ENCODE data around the gene SLC27A3. TPM values are rescaled to one million over a fixed set of nuclear protein-coding genes. Genes with fewer than 3 reads are reported as not detected.

The SLC27A3 gene
- total and polyA plus RNA-seq, 2 of the 8 experiments (the other 6 are each of a cell fraction or from before 2014, with no cell fraction given) = 39.1 to 40.1 TPM

GRCh38 chr1:153735090-153735420, 40.2 kb upstream of the SLC27A3 start:
- WGBS, 2 experiments (ENCODE audit: extremely low coverage in 1 of 2, insufficient coverage in 1 of 2, insufficient read length in 1 of 2, insufficient replicate concordance in 2 of 2, low coverage in 1 of 2, low lambda C conversion rate in 2 of 2, missing lambda C conversion rate in 1 of 2) = 83% methylated on average over 3 of the region's 3 CpGs; no CpG with 5 or more reads in 1 of the 2 experiments
- H3K9me3 ChIP-seq (ENCODE audit: insufficient read depth in 2 of 2, low read depth in 1 of 2, low read length in 1 of 2) = no peaks in the 10 kb centered on the region
- H3K4me2 ChIP-seq (ENCODE audit: insufficient read depth in 1 of 2, low read depth in 2 of 2, low read length in 2 of 2) = no peak overlapping the region
- no peak overlapping the region for H2BK12ac ChIP-seq (ENCODE audit: low read depth, low read length)
- H3K4me1 ChIP-seq (replicated peaks in 1 of 4; ENCODE audit: control insufficient read depth in 3 of 4, insufficient read depth in 4 of 4, low read length in 3 of 4) = peaks cover 0 to 2% (median 0%) of the 10 kb centered on the region in 4 experiments; a peak in 1 of 7 replicates
- peaks cover 0 to 33% of the 10 kb centered on the region in 2 experiments; a peak in 2 of 4 replicates for H3K79me2 ChIP-seq (ENCODE audit: control insufficient read depth in 1 of 2, insufficient read depth in 2 of 2, low read length in 2 of 2)
- ChIA-PET CTCF (ENCODE audit: partially characterized antibody) (interaction anchor here (1.0 to 3.3 kb wide), 7 partner anchors 10 to 57 kb away, joined by 3 to 18 read pairs (median 4); no protein-coding TSS in a partner anchor), POLR2A (ENCODE audit: partially characterized antibody) (interaction anchor here (0.6 to 9.2 kb wide), 10 partner anchors 9 to 255 kb away, joined by 3 to 60 read pairs (median 4); partner anchors contain the start of genes CREB3L4, NPR1, RPS27 and SLC27A3)
- TF ChIP-seq CTCF (IDR thresholded peaks at IDR 0.05; ENCODE audit: control extremely low read depth in 1 of 3, insufficient read depth in 1 of 3, low read depth in 1 of 3, low read length in 3 of 3) (no peak), POLR2A (IDR thresholded peaks at IDR 0.05; ENCODE audit: control extremely low read depth in 1 of 2, low read depth in 2 of 2, low read length in 2 of 2) (no peak), SIN3A (conservative IDR thresholded peaks at IDR 0.05 in 1 of 2, IDR thresholded peaks at IDR 0.05 in 1 of 2; ENCODE audit: low read depth in 1 of 2, low read length in 2 of 2) (no peak), TCF12 (IDR thresholded peaks at IDR 0.05; ENCODE audit: low read depth, low read length) (no peak)
- TF ChIP-seq, protein P1, sequence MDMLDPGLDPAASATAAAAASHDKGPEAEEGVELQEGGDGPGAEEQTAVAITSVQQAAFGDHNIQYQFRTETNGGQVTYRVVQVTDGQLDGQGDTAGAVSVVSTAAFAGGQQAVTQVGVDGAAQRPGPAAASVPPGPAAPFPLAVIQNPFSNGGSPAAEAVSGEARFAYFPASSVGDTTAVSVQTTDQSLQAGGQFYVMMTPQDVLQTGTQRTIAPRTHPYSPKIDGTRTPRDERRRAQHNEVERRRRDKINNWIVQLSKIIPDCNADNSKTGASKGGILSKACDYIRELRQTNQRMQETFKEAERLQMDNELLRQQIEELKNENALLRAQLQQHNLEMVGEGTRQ (IDR thresholded peaks at IDR 0.05; ENCODE audit: low read length) = no peak
- TF ChIP-seq, protein P2, sequence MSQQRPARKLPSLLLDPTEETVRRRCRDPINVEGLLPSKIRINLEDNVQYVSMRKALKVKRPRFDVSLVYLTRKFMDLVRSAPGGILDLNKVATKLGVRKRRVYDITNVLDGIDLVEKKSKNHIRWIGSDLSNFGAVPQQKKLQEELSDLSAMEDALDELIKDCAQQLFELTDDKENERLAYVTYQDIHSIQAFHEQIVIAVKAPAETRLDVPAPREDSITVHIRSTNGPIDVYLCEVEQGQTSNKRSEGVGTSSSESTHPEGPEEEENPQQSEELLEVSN (IDR thresholded peaks at IDR 0.05) = no peak
- FAIRE-seq (no peak), DNase-seq (ENCODE audit: low read depth in 1 of 2, low spot score in 2 of 2) (no peak)
- peaks cover 3% of the 10 kb centered on the region for H3K79me1 ChIP-seq (ENCODE audit: low read depth, low read length)
- no peak overlapping the region for H3K14ac ChIP-seq (ENCODE audit: insufficient read length)
- no peaks in the 10 kb centered on the region for H3K27me3 ChIP-seq (replicated peaks in 1 of 4; ENCODE audit: control insufficient read depth in 3 of 4, extremely low read depth in 1 of 4, insufficient read depth in 3 of 4, low read length in 3 of 4)
- H4K20me1 ChIP-seq (replicated peaks in 1 of 2; ENCODE audit: control insufficient read depth in 1 of 2, insufficient read depth in 2 of 2, low read length in 2 of 2) = no peaks in the 10 kb centered on the region
- no peak overlapping the region for H3K56ac ChIP-seq (replicated peaks; ENCODE audit: insufficient read length, low read depth, low read length)
- H4K5ac ChIP-seq (ENCODE audit: insufficient read length, low read depth, low read length) = no peak overlapping the region
- H2BK15ac ChIP-seq (ENCODE audit: low read length) = no peak overlapping the region
- H3K4ac ChIP-seq (replicated peaks; ENCODE audit: insufficient read length, low read depth, low read length) = no peak overlapping the region
- H3K27ac ChIP-seq (ENCODE audit: low read depth, low read length) = no peak overlapping the region
- no peak overlapping the region for H3K23ac ChIP-seq (ENCODE audit: insufficient read length)
- no peak overlapping the region for H4K8ac ChIP-seq (ENCODE audit: extremely low read depth, insufficient read depth, low read length)
- H3K9ac ChIP-seq (replicated peaks in 1 of 4; ENCODE audit: extremely low read depth in 1 of 4, low read depth in 3 of 4, low read length in 3 of 4) = no peak overlapping the region
- H2BK120ac ChIP-seq (replicated peaks; ENCODE audit: low read depth, low read length) = no peak overlapping the region
- no peak overlapping the region for H3K4me3 ChIP-seq (ENCODE audit: extremely low read depth in 1 of 4, insufficient read depth in 2 of 4, low read depth in 3 of 4, low read length in 4 of 4)
- no peak overlapping the region for H4K91ac ChIP-seq (replicated peaks; ENCODE audit: insufficient read length, low read length)
- H2AFZ ChIP-seq (ENCODE audit: low read length) = no peak overlapping the region
- H2BK20ac ChIP-seq (ENCODE audit: low read length) = no peak overlapping the region
- 0 out of 2 replicates have a peak overlapping the region, but pooled peaks have one; percentile 24 for H2BK5ac ChIP-seq (ENCODE audit: low read depth, low read length)
- H3K18ac ChIP-seq (ENCODE audit: extremely low read depth, low read length) = no peak overlapping the region; the same call in 1 of the 2 replicates
- H2AK5ac ChIP-seq (ENCODE audit: low read depth, low read length) = no peak overlapping the region
- H3K36me3 ChIP-seq (ENCODE audit: control insufficient read depth in 2 of 4, insufficient read depth in 4 of 4, low read length in 3 of 4) = peaks cover 0 to 12% (median 2%) of the 10 kb centered on the region in 4 experiments; a peak in 4 of 8 replicates
- H3K23me2 ChIP-seq (ENCODE audit: low read depth, low read length) = no peaks in the 10 kb centered on the region

Measured in H1 (cell line).